ENCODE data around the gene RPUSD1. TPM values are rescaled to one million over a fixed set of nuclear protein-coding genes. Genes with fewer than 3 reads are reported as not detected.
"Not testable (repeated sequence)": the region's sequence is repeated elsewhere in the genome, so short reads cannot be mapped to it uniquely, and the experiment has no call there.

The RPUSD1 gene
- total RNA-seq, 1 experiment from 2014 or later: 41.1 TPM

GRCh38 chr16:778447-778846, 9.7 kb downstream of the RPUSD1 start:
- no peak overlapping the region for H3K27ac ChIP-seq (ENCODE audit: low read depth, low read length, poor library complexity, severe bottlenecking)
- H3K9me3 ChIP-seq (ENCODE audit: low read depth, low read length, poor library complexity, severe bottlenecking): no peaks in the 10 kb centered on the region
- TF ChIP-seq CTCF (conservative IDR thresholded peaks at IDR 0.05; ENCODE audit: low read depth, low read length) (no peak), EZH2 (IDR thresholded peaks at IDR 0.05; ENCODE audit: borderline replicate concordance, low read depth, low read length, poor library complexity, severe bottlenecking) (no peak)
- intact Hi-C loops (cut with micrococcal nuclease; ENCODE audit: unreplicated experiment): no loop called here
- no peaks in the 10 kb centered on the region for H3K36me3 ChIP-seq (ENCODE audit: insufficient read depth, low read length, poor library complexity, severe bottlenecking)
- H3K27me3 ChIP-seq (replicated peaks; ENCODE audit: insufficient read depth, low read depth, low read length, poor library complexity): peaks cover 9% of the 10 kb centered on the region
- no peak overlapping the region for H3K4me3 ChIP-seq (ENCODE audit: low read depth, low read length, poor library complexity, severe bottlenecking)
- BruUV-seq (replicated peaks): no TSS peak
- CTCF ChIA-PET: no interaction called here
- no peak for DNase-seq (ENCODE audit: low spot score)
- no peaks in the 10 kb centered on the region for H3K4me1 ChIP-seq (ENCODE audit: insufficient read depth, low read length, poor library complexity, severe bottlenecking)
- POLR2A ChIA-PET (ENCODE audit: low non-redundant PET): no interaction called here

GRCh38 chr16:777826-778225, 10.4 kb downstream of the RPUSD1 start:
- H3K4me3 ChIP-seq (ENCODE audit: low read depth, low read length, poor library complexity, severe bottlenecking): no peak overlapping the region
- POLR2A ChIA-PET (ENCODE audit: low non-redundant PET): no interaction called here
- CTCF ChIA-PET: no interaction called here
- H3K4me1 ChIP-seq (ENCODE audit: insufficient read depth, low read length, poor library complexity, severe bottlenecking): no peaks in the 10 kb centered on the region
- no peak for DNase-seq (ENCODE audit: low spot score)
- no TSS peak for BruUV-seq (replicated peaks)
- no peaks in the 10 kb centered on the region for H3K9me3 ChIP-seq (ENCODE audit: low read depth, low read length, poor library complexity, severe bottlenecking)
- no peak overlapping the region for H3K27ac ChIP-seq (ENCODE audit: low read depth, low read length, poor library complexity, severe bottlenecking)
- H3K27me3 ChIP-seq (replicated peaks; ENCODE audit: insufficient read depth, low read depth, low read length, poor library complexity): peaks cover 3% of the 10 kb centered on the region
- TF ChIP-seq EZH2 (IDR thresholded peaks at IDR 0.05; ENCODE audit: borderline replicate concordance, low read depth, low read length, poor library complexity, severe bottlenecking) (no peak), CTCF (conservative IDR thresholded peaks at IDR 0.05; ENCODE audit: low read depth, low read length) (no peak)
- intact Hi-C loops (cut with micrococcal nuclease; ENCODE audit: unreplicated experiment): no loop called here
- H3K36me3 ChIP-seq (ENCODE audit: insufficient read depth, low read length, poor library complexity, severe bottlenecking): no peaks in the 10 kb centered on the region

DNA sequence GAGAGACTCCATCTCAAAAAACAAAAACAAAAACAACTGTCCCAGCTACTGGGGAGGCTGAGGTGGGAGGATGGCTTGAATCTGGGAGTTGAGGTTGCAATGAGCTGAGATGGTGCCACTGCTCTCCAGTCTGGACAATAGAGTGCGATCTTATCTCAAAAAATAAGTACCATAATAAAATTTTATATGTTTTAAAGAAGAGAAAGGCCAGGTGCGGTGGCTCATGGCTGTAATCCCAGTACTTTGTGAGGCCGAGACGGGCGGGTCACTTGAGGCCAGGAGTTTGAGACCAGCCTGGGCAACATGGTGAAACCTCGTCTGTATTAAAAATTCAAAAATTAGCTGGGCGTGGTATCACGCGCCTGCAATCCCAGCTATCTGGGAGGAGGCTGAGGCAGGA, 11.4 kb downstream of the RPUSD1 start:
- no peaks in the 10 kb centered on the region for H3K4me1 ChIP-seq (ENCODE audit: insufficient read depth, low read length, poor library complexity, severe bottlenecking)
- no peaks in the 10 kb centered on the region for H3K9me3 ChIP-seq (ENCODE audit: low read depth, low read length, poor library complexity, severe bottlenecking)
- no peaks in the 10 kb centered on the region for H3K36me3 ChIP-seq (ENCODE audit: insufficient read depth, low read length, poor library complexity, severe bottlenecking)
- ChIA-PET POLR2A (ENCODE audit: low non-redundant PET) (no interaction called here), CTCF (no interaction called here)
- no peaks in the 10 kb centered on the region for H3K27me3 ChIP-seq (replicated peaks; ENCODE audit: insufficient read depth, low read depth, low read length, poor library complexity)
- no peak for TF ChIP-seq CTCF (conservative IDR thresholded peaks at IDR 0.05; ENCODE audit: low read depth, low read length)
- TF ChIP-seq EZH2 (IDR thresholded peaks at IDR 0.05; ENCODE audit: borderline replicate concordance, low read depth, low read length, poor library complexity, severe bottlenecking): no peak
- no peak overlapping the region for H3K4me3 ChIP-seq (ENCODE audit: low read depth, low read length, poor library complexity, severe bottlenecking)
- no TSS peak for BruUV-seq (replicated peaks)
- no peak for DNase-seq (ENCODE audit: low spot score)
- no peak overlapping the region for H3K27ac ChIP-seq (ENCODE audit: low read depth, low read length, poor library complexity, severe bottlenecking)
- intact Hi-C loops (cut with micrococcal nuclease; ENCODE audit: unreplicated experiment): no loop called here

DNA sequence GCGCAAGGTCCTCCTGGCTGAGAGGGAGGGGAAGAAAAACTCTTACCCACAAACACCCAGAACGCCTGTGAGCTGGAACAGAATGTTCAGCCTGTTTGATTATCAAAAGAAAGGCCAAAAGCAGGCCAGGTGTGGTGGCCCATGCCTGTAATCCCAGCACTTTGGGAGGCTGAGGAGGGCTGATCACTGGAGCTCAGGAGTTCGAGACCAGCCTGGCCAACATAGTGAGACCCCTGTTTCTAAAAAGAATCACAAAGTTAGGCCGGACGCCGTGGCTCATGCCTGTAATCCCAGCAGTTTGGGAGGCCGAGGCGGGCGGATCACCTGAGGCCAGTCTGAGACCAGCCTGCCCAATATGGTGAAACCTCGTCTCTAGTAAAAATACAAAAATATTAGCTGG, 11.9 kb downstream of the RPUSD1 start:
- H3K4me1 ChIP-seq (ENCODE audit: insufficient read depth, low read length, poor library complexity, severe bottlenecking); CTCF ChIA-PET; H3K27ac ChIP-seq (ENCODE audit: low read depth, low read length, poor library complexity, severe bottlenecking); H3K9me3 ChIP-seq (ENCODE audit: low read depth, low read length, poor library complexity, severe bottlenecking); H3K4me3 ChIP-seq (ENCODE audit: low read depth, low read length, poor library complexity, severe bottlenecking); intact Hi-C loops (cut with micrococcal nuclease; ENCODE audit: unreplicated experiment); H3K27me3 ChIP-seq (replicated peaks; ENCODE audit: insufficient read depth, low read depth, low read length, poor library complexity); POLR2A ChIA-PET (ENCODE audit: low non-redundant PET); H3K36me3 ChIP-seq (ENCODE audit: insufficient read depth, low read length, poor library complexity, severe bottlenecking); BruUV-seq (replicated peaks); DNase-seq (ENCODE audit: low spot score): not testable (repeated sequence)

Measured in A673 (cell line).